SK-N-MC (cell line): ENCODE measurements around the gene COPZ1.

Experiments
- DNase-seq: peaks from one replicate; pipeline ENCODE4 v3.0.0-alpha.2; 2011; ENCODE audit warnings: low read depth, low spot score
- H3K27ac ChIP-seq: fragments of 200-600 bp; sonication (generic); 2 replicates; pipeline ENCODE4 v1.5.1; 2016; ENCODE audit warnings: mixed run types
- H3K36me3 ChIP-seq: fragments of 200-600 bp; sonication (generic); 2 replicates; pipeline ENCODE4 v1.6.1; 2017; ENCODE audit warnings: antibody characterized with exemption, low read length, mixed read lengths; ENCODE audit not compliant: insufficient read depth
- H3K4me3 ChIP-seq: fragments of 200-600 bp; sonication (generic); 2 replicates; pipeline ENCODE4 v1.5.1; 2016
- H3K9ac ChIP-seq: fragments of 200-600 bp; sonication (generic); 2 replicates; pipeline ENCODE4 v1.8.0; 2017; ENCODE audit warnings: mixed run types, mixed read lengths; ENCODE audit not compliant: insufficient read length
- H3K9me3 ChIP-seq: fragments of 200-600 bp; sonication (generic); 2 replicates; pipeline ENCODE4 v1.6.1; 2017; ENCODE audit warnings: low read depth, mild to moderate bottlenecking, antibody characterized with exemption, low read length, moderate library complexity, mixed read lengths
- EZH2 ChIP-seq: fragments of 200-600 bp; sonication (generic); IDR thresholded peaks from one replicate; pipeline ENCODE4 v1.6.1; 2017; ENCODE audit warnings: antibody characterized with exemption
- FOXP2 ChIP-seq: optimal IDR thresholded peaks from 2 replicates; pipeline ENCODE3; 2011; ENCODE audit warnings: mild to moderate bottlenecking, moderate library complexity; ENCODE audit not compliant: insufficient read depth; ENCODE audit errors: extremely low read length, control extremely low read depth
- POLR2AphosphoS5 ChIP-seq: IDR thresholded peaks from 2 replicates; pipeline ENCODE4 v1.6.1; 2012; ENCODE audit warnings: mild to moderate bottlenecking, low read depth, low read length, borderline replicate concordance

The COPZ1 gene

GRCh38 chr12:54384591-54385041 lies 59.7 kb downstream of the COPZ1 start, which contains the start of gene ZNF385A:
Gene ZNF385A, minus strand, starts transcription at chr12:54384733. Its CDS starts 219 bp downstream, at chr12:54384514.
- Histone ChIP-seq H3K9me3 (no peaks in the 10 kb centered on the region), H3K27ac (peak within 1 kb of the TSS; percentile 32; the same call in 1 of the 2 replicates), H3K4me3 (no peak within 1 kb of the TSS), H3K36me3 (peaks cover 8% of the 10 kb centered on the region; the same call in 1 of the 2 replicates), H3K9ac (peak within 1 kb of the TSS; percentile 8)
- DNase-seq = no peak
- TF ChIP-seq FOXP2 = no peak
- no peak for TF ChIP-seq EZH2
- TF ChIP-seq POLR2AphosphoS5 = no peak

GRCh38 chr12:54385251-54385914 lies 60.5 kb downstream of the COPZ1 start:
- no peak overlapping the region for H3K4me3 ChIP-seq
- TF ChIP-seq POLR2AphosphoS5 = no peak
- TF ChIP-seq EZH2 = no peak
- no peak for TF ChIP-seq FOXP2
- no peak for DNase-seq

DNA sequence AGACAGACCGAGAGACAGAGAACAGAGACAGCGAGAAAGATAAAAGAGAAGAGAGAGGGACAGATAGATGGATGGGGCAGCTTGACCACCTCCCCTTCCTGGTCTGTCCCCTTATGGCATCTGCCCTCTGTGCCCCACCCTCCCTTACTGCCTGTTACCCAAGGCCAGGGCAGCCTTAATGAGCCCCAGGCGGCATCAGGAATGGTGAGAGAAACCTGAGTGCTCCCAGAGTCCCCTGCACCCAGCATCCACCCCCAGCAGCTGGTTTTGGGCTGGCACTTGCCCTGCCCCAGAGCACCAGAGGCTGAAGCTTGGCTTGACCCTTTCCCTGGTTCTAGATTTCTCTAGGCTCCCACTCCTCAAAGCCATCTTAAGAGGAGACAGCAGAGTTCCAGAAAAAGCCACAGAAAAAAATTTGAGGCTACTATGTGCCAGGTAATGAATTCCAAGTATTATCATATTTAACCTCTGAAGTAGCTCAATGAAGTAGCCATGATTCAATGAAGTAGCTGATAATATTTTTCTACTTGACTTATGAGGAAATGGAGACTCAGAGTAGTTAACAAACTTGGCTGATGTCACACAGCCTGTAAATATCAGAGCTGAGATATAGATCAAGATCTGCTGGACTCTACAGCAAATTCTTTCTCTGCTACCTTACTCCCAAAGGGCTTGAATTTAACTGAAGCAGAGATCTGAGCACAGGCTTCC lies 61.6 kb downstream of the COPZ1 start:
- TF ChIP-seq FOXP2 (no peak), POLR2AphosphoS5 (no peak), EZH2 (no peak)
- Histone ChIP-seq H3K9ac (no peak overlapping the region), H3K27ac (peak overlapping the region; percentile 85), H3K9me3 (no peaks in the 10 kb centered on the region), H3K4me3 (no peak overlapping the region), H3K36me3 (peaks cover 6% of the 10 kb centered on the region; the same call in 1 of the 2 replicates)
- DNase-seq = no peak

More at GRCh38 chr12:54385251-54385914, 60.5 kb downstream of the COPZ1 start:
- H3K27ac ChIP-seq = 0 out of 2 replicates have a peak overlapping the region, but pooled peaks have one; percentile 7
- H3K9me3 ChIP-seq = no peaks in the 10 kb centered on the region
- no peak overlapping the region for H3K9ac ChIP-seq
- H3K36me3 ChIP-seq = peaks cover 8% of the 10 kb centered on the region; the same call in 1 of the 2 replicates

DNA sequence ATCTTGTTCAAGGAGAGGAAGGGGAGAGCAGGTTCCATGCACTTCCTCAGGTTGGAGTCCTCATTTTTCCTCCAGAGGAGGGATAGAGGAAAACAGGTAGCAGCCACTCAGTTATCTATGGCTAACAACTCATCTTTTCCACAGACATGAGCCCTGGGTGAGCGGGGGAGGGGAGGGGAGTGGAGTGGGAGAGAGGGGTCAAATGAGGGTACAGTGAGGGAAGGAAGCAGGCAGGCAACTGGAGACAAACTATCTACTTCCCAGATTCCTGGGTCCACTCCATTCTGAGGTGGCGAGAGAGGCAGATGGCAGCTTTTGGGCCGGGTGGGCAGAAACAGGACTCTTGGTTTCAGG lies 62.2 kb downstream of the COPZ1 start:
- TF ChIP-seq EZH2 (no peak), FOXP2 (no peak), POLR2AphosphoS5 (no peak)
- H3K27ac ChIP-seq = peak overlapping the region; percentile 85
- no peaks in the 10 kb centered on the region for H3K9me3 ChIP-seq
- DNase-seq = no peak
- peaks cover 4% of the 10 kb centered on the region; the same call in 1 of the 2 replicates for H3K36me3 ChIP-seq
- no peak overlapping the region for H3K9ac ChIP-seq
- no peak overlapping the region for H3K4me3 ChIP-seq

DNA sequence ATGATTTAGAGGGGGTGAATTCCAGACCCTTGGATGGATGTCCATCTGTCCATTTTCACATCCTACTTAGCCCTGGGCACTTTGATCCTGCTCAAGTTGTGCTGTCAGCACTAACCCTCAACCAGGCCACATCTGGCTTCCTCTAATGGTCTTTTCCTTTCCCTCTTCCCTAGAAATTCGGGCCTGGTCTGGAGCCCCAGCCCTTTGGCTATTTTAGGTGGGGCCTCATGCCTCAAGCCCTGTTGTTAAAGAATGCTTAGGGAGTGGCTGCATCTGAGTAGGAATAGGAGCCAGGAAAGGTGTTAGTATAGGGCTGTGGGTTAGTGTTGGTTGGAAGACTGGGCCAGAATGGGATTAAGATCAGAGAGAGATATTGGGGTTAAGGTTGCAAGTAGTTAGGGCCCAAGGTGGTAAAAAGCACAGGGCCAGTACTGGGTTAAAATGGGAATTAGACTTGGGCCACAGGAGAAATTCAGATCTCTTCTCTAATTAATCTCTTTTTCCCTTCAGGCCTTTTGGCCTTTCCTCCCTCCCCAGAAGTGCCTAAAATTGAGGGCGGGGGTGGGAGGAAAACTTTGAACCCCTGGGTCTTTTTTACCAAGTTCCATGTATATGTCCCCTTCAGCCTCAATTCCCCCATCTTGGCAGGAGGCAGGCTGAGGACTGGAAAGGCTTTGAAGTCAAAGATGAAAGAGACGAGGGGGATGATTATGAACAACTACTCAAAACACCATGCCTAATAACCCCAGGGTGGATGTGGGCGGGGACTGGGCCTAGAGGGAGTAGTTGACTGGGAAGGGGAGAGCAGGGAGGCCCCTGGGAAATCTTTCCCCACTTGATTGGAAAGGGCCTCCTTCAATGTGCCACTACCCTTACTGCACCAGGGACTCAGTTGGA lies 63.6 kb downstream of the COPZ1 start:
- peak; percentile 53 for DNase-seq
- no peaks in the 10 kb centered on the region for H3K36me3 ChIP-seq
- H3K9ac ChIP-seq = no peak overlapping the region
- H3K9me3 ChIP-seq = no peaks in the 10 kb centered on the region
- peak overlapping the region; percentile 61 for H3K4me3 ChIP-seq
- TF ChIP-seq POLR2AphosphoS5 (no peak), EZH2 (no peak), FOXP2 (no peak)
- peak overlapping the region; percentile 85 for H3K27ac ChIP-seq

GRCh38 chr12:54389134-54389508 lies 64.2 kb downstream of the COPZ1 start:
- no peaks in the 10 kb centered on the region for H3K9me3 ChIP-seq
- H3K9ac ChIP-seq = no peak overlapping the region
- peak overlapping the region; percentile 85 for H3K27ac ChIP-seq
- no peak for DNase-seq
- no peak for TF ChIP-seq FOXP2
- TF ChIP-seq POLR2AphosphoS5 = no peak
- no peak for TF ChIP-seq EZH2
- no peaks in the 10 kb centered on the region for H3K36me3 ChIP-seq
- H3K4me3 ChIP-seq = peak overlapping the region; percentile 61

DNA sequence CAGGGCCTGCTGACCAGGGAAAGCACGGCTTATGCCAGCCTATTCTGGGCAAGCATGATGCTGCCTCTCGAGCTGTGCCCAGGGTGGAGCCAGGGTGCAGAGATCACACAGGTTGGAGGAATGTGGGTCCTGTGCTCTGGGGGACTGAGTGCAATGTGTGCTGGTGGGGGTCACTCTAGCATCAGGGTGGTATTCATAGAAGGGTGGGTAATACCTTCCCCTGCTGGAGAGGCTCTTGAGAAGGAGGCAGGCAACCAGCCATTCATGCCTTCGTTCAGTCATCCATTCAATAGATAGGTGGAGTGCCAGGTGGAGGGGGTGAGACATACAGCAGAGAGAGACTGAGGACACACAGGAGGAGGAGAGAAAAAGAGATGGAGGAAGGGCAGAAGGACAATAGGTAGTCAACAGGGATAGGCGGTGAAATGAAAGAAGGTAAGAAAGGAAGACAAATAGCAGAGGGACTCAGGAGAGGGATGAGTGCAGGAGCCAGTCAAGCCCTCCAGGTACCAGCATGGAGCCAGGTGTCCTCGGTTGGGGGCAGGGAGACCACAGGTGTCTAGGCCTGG lies 64.8 kb downstream of the COPZ1 start:
- peak overlapping the region; percentile 85 for H3K27ac ChIP-seq
- no peaks in the 10 kb centered on the region for H3K9me3 ChIP-seq
- H3K36me3 ChIP-seq = no peaks in the 10 kb centered on the region; the same call in 1 of the 2 replicates
- no peak for DNase-seq
- peak overlapping the region; percentile 87 for H3K4me3 ChIP-seq
- TF ChIP-seq POLR2AphosphoS5 (no peak), EZH2 (no peak), FOXP2 (no peak)
- H3K9ac ChIP-seq = no peak overlapping the region
